ENCODE measurements around the gene ELF2. TPM values are rescaled to one million over a fixed set of nuclear protein-coding genes. Genes with fewer than 3 reads are reported as not detected.
A peak's percentile ranks its signal among the peaks of the same experiment; 100 is the strongest.

Gene ELF2
- total RNA-seq, 3 donors from 2014 or later (not counting 1 experiment from before 2014, with no cell fraction given): 93.7 to 115 (median 114) TPM

- Mint-ChIP-seq H3K4me3 (no peak overlapping the region), H3K27me3 (ENCODE audit: low read depth in 2 of 2) (no peaks in the 10 kb centered on the region), H3K36me3 (no peaks in the 10 kb centered on the region), H3K4me1 (no peaks in the 10 kb centered on the region), H3K27ac (no peak overlapping the region), H3K9me3 (no peaks in the 10 kb centered on the region)
- TF ChIP-seq CTCF (IDR thresholded peaks at IDR 0.05): no peak
- WGBS (ENCODE audit: insufficient coverage): 63% methylated on average over 12 of the region's 12 CpGs
- no peaks in the 10 kb centered on the region for H3K27me3 ChIP-seq (ENCODE audit: control insufficient read depth, insufficient read depth, low read length)
- no peak overlapping the region for H3K27ac ChIP-seq (ENCODE audit: low read length)
- peak in 1 of 3 donors; percentile 21 for ATAC-seq
- no peaks in the 10 kb centered on the region for H3K36me3 ChIP-seq (ENCODE audit: control insufficient read depth, insufficient read depth, low read length)
- H3K9me3 ChIP-seq (ENCODE audit: control insufficient read depth, insufficient read depth, low read length): no peaks in the 10 kb centered on the region
- intact Hi-C loops (cut with micrococcal nuclease): no loop called here
- no peaks in the 10 kb centered on the region for H3K4me1 ChIP-seq (ENCODE audit: control insufficient read depth, insufficient read depth, low read length)
- no peak for DNase-seq
- no peak overlapping the region for H3K4me3 ChIP-seq (ENCODE audit: low read length)
These were observed 84.7 kb downstream of the ELF2 start for GRCh38 chr4:139092271-139092670.

- peak overlapping the region; percentile 93 for H3K4me3 Mint-ChIP-seq
- H3K9me3 ChIP-seq (ENCODE audit: control insufficient read depth, insufficient read depth, low read length): no peaks in the 10 kb centered on the region
- peak in 1 of 2 donors; percentile 53 for DNase-seq
- no peak for TF ChIP-seq CTCF (IDR thresholded peaks at IDR 0.05)
- WGBS (ENCODE audit: insufficient coverage): no CpG with 5 or more reads among the region's 5 CpGs
- peak overlapping the region; percentile 94 to 97 for H3K27ac Mint-ChIP-seq
- no peaks in the 10 kb centered on the region for H3K36me3 ChIP-seq (ENCODE audit: control insufficient read depth, insufficient read depth, low read length)
- no peak overlapping the region for H3K4me3 ChIP-seq (ENCODE audit: low read length)
- intact Hi-C loops (cut with micrococcal nuclease): loop anchor here (1.0 kb wide), 1 partner anchor 55 kb away; no protein-coding TSS in a partner anchor
- H3K9me3 Mint-ChIP-seq: no peaks in the 10 kb centered on the region
- peaks cover 5% of the 10 kb centered on the region for H3K4me1 ChIP-seq (ENCODE audit: control insufficient read depth, insufficient read depth, low read length)
- no peaks in the 10 kb centered on the region for H3K27me3 Mint-ChIP-seq (ENCODE audit: low read depth in 2 of 2)
- ATAC-seq: no peak
- H3K4me1 Mint-ChIP-seq: peaks cover 35 to 40% of the 10 kb centered on the region in 2 donors
- no peaks in the 10 kb centered on the region for H3K27me3 ChIP-seq (ENCODE audit: control insufficient read depth, insufficient read depth, low read length)
- H3K36me3 Mint-ChIP-seq: no peaks in the 10 kb centered on the region
- no peak overlapping the region for H3K27ac ChIP-seq (ENCODE audit: low read length)
These were observed 91.9 kb downstream of the ELF2 start for GRCh38 chr4:139085141-139085540.

GRCh38 chr4:139084804-139085093 is 92.3 kb downstream of the ELF2 start:
- TF ChIP-seq CTCF (IDR thresholded peaks at IDR 0.05): no peak
- peak overlapping the region; percentile 93 for H3K4me3 Mint-ChIP-seq
- H3K27me3 Mint-ChIP-seq (ENCODE audit: low read depth in 2 of 2): no peaks in the 10 kb centered on the region
- H3K36me3 Mint-ChIP-seq: no peaks in the 10 kb centered on the region
- H3K27ac ChIP-seq (ENCODE audit: low read length): peak overlapping the region; percentile 93
- WGBS (ENCODE audit: insufficient coverage): 2% methylated on average over 2 of the region's 2 CpGs
- peak overlapping the region; percentile 94 to 97 for H3K27ac Mint-ChIP-seq
- no peaks in the 10 kb centered on the region for H3K9me3 Mint-ChIP-seq
- DNase-seq (no peak), ATAC-seq (no peak)
- H3K27me3 ChIP-seq (ENCODE audit: control insufficient read depth, insufficient read depth, low read length): no peaks in the 10 kb centered on the region
- no peaks in the 10 kb centered on the region for H3K9me3 ChIP-seq (ENCODE audit: control insufficient read depth, insufficient read depth, low read length)
- peaks cover 5% of the 10 kb centered on the region for H3K4me1 ChIP-seq (ENCODE audit: control insufficient read depth, insufficient read depth, low read length)
- H3K4me1 Mint-ChIP-seq: peaks cover 39 to 44% of the 10 kb centered on the region in 2 donors
- H3K4me3 ChIP-seq (ENCODE audit: low read length): peak overlapping the region; percentile 89
- intact Hi-C loops (cut with micrococcal nuclease): loop anchor here (1.0 to 5.0 kb wide), 2 partner anchors 54 to 93 kb away; partner anchors contain the start of gene ELF2
- H3K36me3 ChIP-seq (ENCODE audit: control insufficient read depth, insufficient read depth, low read length): no peaks in the 10 kb centered on the region

All from natural killer cell (primary cell).